ENCODE measurements around the gene C20orf141.

- TF ChIP-seq CTCF (IDR thresholded peaks at IDR 0.05; ENCODE audit: low read depth, low read length, poor library complexity, severe bottlenecking) (no peak), EZH2phosphoT487 (IDR thresholded peaks at IDR 0.05; ENCODE audit: borderline replicate concordance, low read length) (no peak)
Measured at GRCh38 chr20:2798095-2798805, 16.5 kb upstream of the C20orf141 start.
